ENCODE measurements around the gene GCFC2. TPM values are rescaled to one million over a fixed set of nuclear protein-coding genes. Genes with fewer than 3 reads are reported as not detected.

GCFC2 gene
- total and polyA plus RNA-seq, 2 experiments from 2014 or later = 12.0 to 12.3 TPM

- Histone ChIP-seq H3K9ac (no peak overlapping the region), H3F3A (ENCODE audit: insufficient read depth) (no peaks in the 10 kb centered on the region), H4K20me1 (ENCODE audit: insufficient read depth) (no peaks in the 10 kb centered on the region), H2AFZ (no peak overlapping the region), H3K4me1 (ENCODE audit: insufficient read depth) (no peaks in the 10 kb centered on the region), H3K9me2 (ENCODE audit: insufficient read depth) (no peaks in the 10 kb centered on the region), H3K4me2 (ENCODE audit: unreplicated experiment) (no peak overlapping the region), H3K79me2 (ENCODE audit: insufficient read depth) (peaks cover 7% of the 10 kb centered on the region; the same call in 1 of the 2 replicates), H3K27ac (no peak overlapping the region), H3K4me3 (no peak overlapping the region), H3K27me3 (replicated peaks; ENCODE audit: insufficient read depth) (no peaks in the 10 kb centered on the region), H3K9me3 (ENCODE audit: low read depth) (no peaks in the 10 kb centered on the region), H3K36me3 (ENCODE audit: low read depth) (peaks cover 57% of the 10 kb centered on the region)
- DNase-seq = no peak
- whole genome bisulfite sequencing, 2 experiments (ENCODE audit: low coverage in 1 of 2, low lambda C conversion rate in 2 of 2, missing lambda C conversion rate in 2 of 2) = 97 to 98% methylated on average over 2 of the region's 2 CpGs
- TF ChIP-seq EZH2 (IDR thresholded peaks at IDR 0.05; ENCODE audit: insufficient read depth, poor library complexity, severe bottlenecking) (no peak), EZH2phosphoT487 (IDR thresholded peaks at IDR 0.05; ENCODE audit: insufficient read depth, low read depth) (no peak)
- in situ Hi-C loops (cut with MboI) = no loop called here
Measured at GRCh38 chr2:75654012-75654411, 56.7 kb downstream of the GCFC2 start.

DNA sequence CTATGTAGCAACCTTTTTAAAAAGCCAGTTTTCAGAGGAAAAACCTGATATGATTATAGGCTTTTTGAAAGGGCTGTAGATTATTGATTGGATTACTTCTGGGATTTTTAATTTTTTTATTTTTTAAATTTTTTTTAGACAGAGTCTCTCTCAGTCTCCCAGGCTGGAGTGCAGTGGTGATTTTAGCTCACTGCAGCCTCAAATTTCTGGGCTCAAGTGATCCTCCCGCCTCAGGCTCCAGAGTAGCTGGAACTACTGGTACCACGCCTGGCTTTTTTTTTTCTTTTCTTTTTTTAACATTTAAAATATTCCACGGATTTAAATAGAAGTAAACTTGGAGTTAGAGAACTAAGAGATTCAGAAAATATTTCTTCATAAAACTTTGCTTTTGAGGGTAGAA is 62.9 kb downstream of the GCFC2 start:
- peaks cover 26% of the 10 kb centered on the region for H3K36me3 ChIP-seq (ENCODE audit: low read depth)
- no peaks in the 10 kb centered on the region for H3K27me3 ChIP-seq (replicated peaks; ENCODE audit: insufficient read depth)
- H3K9ac ChIP-seq = peak overlapping the region; percentile 88
- peaks cover 31% of the 10 kb centered on the region for H3K79me2 ChIP-seq (ENCODE audit: insufficient read depth)
- 0 out of 2 replicates have a peak, but pooled peaks cover 3% of the 10 kb centered on the region for H3K4me1 ChIP-seq (ENCODE audit: insufficient read depth)
- H3F3A ChIP-seq (ENCODE audit: insufficient read depth) = no peaks in the 10 kb centered on the region
- TF ChIP-seq EZH2phosphoT487 (IDR thresholded peaks at IDR 0.05; ENCODE audit: insufficient read depth, low read depth) (no peak), EZH2 (IDR thresholded peaks at IDR 0.05; ENCODE audit: insufficient read depth, poor library complexity, severe bottlenecking) (no peak)
- H3K9me2 ChIP-seq (ENCODE audit: insufficient read depth) = no peaks in the 10 kb centered on the region
- peak overlapping the region; percentile 96 for H2AFZ ChIP-seq
- H3K4me2 ChIP-seq (ENCODE audit: unreplicated experiment) = peak overlapping the region; percentile 97
- in situ Hi-C loops (cut with MboI) = no loop called here
- peak; percentile 38 for DNase-seq
- WGBS, 2 experiments (ENCODE audit: low coverage in 1 of 2, low lambda C conversion rate in 2 of 2, missing lambda C conversion rate in 2 of 2) = 69 to 77% methylated on average over 3 of the region's 3 CpGs
- no peaks in the 10 kb centered on the region for H3K9me3 ChIP-seq (ENCODE audit: low read depth)
- H3K27ac ChIP-seq = no peak overlapping the region
- no peaks in the 10 kb centered on the region for H4K20me1 ChIP-seq (ENCODE audit: insufficient read depth)
- peak overlapping the region; percentile 91 for H3K4me3 ChIP-seq

DNA sequence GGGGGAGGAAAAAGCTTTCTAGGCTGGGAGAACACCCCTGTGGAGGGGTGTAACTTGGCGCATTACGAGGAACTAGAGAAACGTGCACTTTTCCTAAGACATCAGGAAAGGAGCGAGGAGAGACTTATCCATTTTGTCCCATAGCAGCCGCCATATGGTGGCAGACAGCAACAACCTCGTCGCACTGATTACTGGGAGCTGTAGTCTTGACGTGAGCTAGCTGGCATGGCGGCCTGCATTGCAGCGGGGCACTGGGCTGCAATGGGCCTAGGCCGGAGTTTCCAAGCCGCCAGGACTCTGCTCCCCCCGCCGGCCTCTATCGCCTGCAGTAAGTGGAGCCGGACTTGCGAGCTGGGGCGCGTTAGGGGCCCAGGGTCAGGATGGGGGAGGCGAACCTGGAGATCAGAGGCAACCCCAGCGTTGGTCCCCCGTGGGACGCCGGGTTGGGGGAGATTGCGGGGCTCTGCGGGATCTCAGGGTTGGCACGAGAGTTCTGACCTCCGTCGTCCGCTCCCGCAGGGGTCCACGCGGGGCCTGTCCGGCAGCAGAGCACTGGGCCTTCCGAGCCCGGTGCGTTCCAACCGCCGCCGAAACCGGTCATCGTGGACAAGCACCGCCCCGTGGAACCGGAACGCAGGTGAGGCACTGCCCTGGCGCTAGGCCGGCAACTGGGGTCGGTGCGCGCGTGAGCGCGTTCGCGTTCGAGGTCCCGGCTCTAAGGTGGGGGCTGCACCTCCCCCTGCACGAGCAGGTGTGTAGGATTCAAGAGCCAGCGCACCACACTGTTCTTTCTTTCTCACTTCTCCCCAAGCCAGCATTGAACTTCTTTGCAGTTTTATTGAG is 63.9 kb downstream of the GCFC2 start, which contains the start of gene MRPL19:
TSS of gene MRPL19 (plus strand) at position 201 of the 843 bp plus-strand sequence. CDS start at position 226, 25 bp downstream.
- Histone ChIP-seq H3K4me3 (peak within 1 kb of the TSS; percentile 91), H3K4me1 (ENCODE audit: insufficient read depth) (0 out of 2 replicates have a peak, but pooled peaks cover 3% of the 10 kb centered on the region), H4K20me1 (ENCODE audit: insufficient read depth) (no peaks in the 10 kb centered on the region), H3K9me3 (ENCODE audit: low read depth) (no peaks in the 10 kb centered on the region), H3K4me2 (ENCODE audit: unreplicated experiment) (peak within 1 kb of the TSS; percentile 97), H3K36me3 (ENCODE audit: low read depth) (peaks cover 16% of the 10 kb centered on the region; the same call in 1 of the 2 replicates), H2AFZ (peak within 1 kb of the TSS; percentile 96), H3K79me2 (ENCODE audit: insufficient read depth) (peaks cover 31% of the 10 kb centered on the region), H3K9me2 (ENCODE audit: insufficient read depth) (no peaks in the 10 kb centered on the region), H3F3A (ENCODE audit: insufficient read depth) (no peaks in the 10 kb centered on the region), H3K27me3 (replicated peaks; ENCODE audit: insufficient read depth) (no peaks in the 10 kb centered on the region), H3K9ac (peak within 1 kb of the TSS; percentile 88), H3K27ac (no peak within 1 kb of the TSS; the same call in 1 of the 2 replicates)
- 0 to 3% methylated on average over 45 to 58 of the region's 60 CpGs for WGBS, 2 experiments (ENCODE audit: low coverage in 1 of 2, low lambda C conversion rate in 2 of 2, missing lambda C conversion rate in 2 of 2)
- no peak for TF ChIP-seq EZH2 (IDR thresholded peaks at IDR 0.05; ENCODE audit: insufficient read depth, poor library complexity, severe bottlenecking)
- no peak for TF ChIP-seq EZH2phosphoT487 (IDR thresholded peaks at IDR 0.05; ENCODE audit: insufficient read depth, low read depth)
- DNase-seq = peak; percentile 95
- in situ Hi-C loops (cut with MboI) = no loop called here

DNA sequence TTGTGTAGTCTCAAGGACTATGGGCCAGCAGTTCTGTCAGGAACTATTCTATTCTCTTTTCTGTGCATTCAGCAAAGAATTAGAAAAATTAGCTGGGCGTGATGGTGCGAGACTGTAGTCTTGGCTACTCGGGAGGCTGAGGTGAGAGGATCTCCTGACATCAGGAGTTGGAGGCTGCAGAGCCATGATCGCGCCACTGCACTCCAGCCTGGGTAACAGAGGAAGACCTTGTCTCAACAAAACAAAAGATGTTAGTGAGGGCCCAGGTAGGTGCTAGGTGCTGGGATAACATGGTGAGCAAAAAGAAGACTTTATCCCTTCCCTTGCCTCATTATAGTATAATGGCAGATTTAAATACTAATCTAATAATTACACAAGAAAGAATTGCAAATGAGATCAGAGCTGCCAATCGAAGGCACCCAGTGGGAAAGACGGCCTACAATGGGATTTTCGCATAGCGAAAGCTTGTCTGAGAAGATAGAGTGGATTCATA is 64.6 kb downstream of the GCFC2 start:
- H3K27ac ChIP-seq = no peak overlapping the region
- H3K9me3 ChIP-seq (ENCODE audit: low read depth) = no peaks in the 10 kb centered on the region
- no peaks in the 10 kb centered on the region for H3K9me2 ChIP-seq (ENCODE audit: insufficient read depth)
- in situ Hi-C loops (cut with MboI) = no loop called here
- peaks cover under 1% of the 10 kb centered on the region; the same call in 1 of the 2 replicates for H3F3A ChIP-seq (ENCODE audit: insufficient read depth)
- H3K4me3 ChIP-seq = peak overlapping the region; percentile 91
- 94% methylated on average over 9 of the region's 9 CpGs for WGBS, 2 experiments (ENCODE audit: low coverage in 1 of 2, low lambda C conversion rate in 2 of 2, missing lambda C conversion rate in 2 of 2)
- H4K20me1 ChIP-seq (ENCODE audit: insufficient read depth) = no peaks in the 10 kb centered on the region
- H3K9ac ChIP-seq = peak overlapping the region; percentile 88
- peaks cover 8% of the 10 kb centered on the region for H3K4me1 ChIP-seq (ENCODE audit: insufficient read depth)
- H3K4me2 ChIP-seq (ENCODE audit: unreplicated experiment) = peak overlapping the region; percentile 97
- peaks cover 31% of the 10 kb centered on the region for H3K79me2 ChIP-seq (ENCODE audit: insufficient read depth)
- no peaks in the 10 kb centered on the region for H3K27me3 ChIP-seq (replicated peaks; ENCODE audit: insufficient read depth)
- DNase-seq = no peak
- H2AFZ ChIP-seq = peak overlapping the region; percentile 96
- peaks cover 10% of the 10 kb centered on the region; the same call in 1 of the 2 replicates for H3K36me3 ChIP-seq (ENCODE audit: low read depth)
- TF ChIP-seq EZH2 (IDR thresholded peaks at IDR 0.05; ENCODE audit: insufficient read depth, poor library complexity, severe bottlenecking) = no peak
- TF ChIP-seq EZH2phosphoT487 (IDR thresholded peaks at IDR 0.05; ENCODE audit: insufficient read depth, low read depth) = no peak
